ENCODE results near the gene PRDM12. TPM values are rescaled to one million over a fixed set of nuclear protein-coding genes. Genes with fewer than 3 reads are reported as not detected.

Gene PRDM12
- polyA plus RNA-seq, 3 donors from 2014 or later, result 1.0 TPM; not detected in 2

DNA sequence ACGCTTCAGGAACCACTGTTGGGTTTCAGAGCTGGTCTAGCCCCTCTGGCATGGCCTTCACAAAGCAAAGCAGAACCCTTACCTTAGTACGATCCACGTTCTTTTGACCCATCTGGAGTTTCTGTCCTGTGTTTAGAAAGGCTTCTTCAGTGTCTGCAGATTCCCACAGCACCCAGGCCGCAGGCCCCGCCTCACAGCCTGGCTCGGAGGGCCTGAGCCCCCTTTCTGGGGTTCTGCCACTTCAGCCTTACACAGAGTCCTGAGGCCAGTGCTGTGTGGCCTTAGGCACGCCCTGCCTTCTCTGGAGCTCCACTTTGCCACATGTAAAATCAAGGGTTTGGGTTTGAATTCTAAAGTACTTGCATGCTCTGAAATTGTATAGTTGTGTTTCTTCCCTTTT, 31.6 kb upstream of the PRDM12 start:
- H3K9me3 Mint-ChIP-seq, result no peaks in the 10 kb centered on the region
- no peaks in the 10 kb centered on the region for H3K27me3 Mint-ChIP-seq (ENCODE audit: low read depth in 3 of 3)
- H3K4me3 Mint-ChIP-seq, result no peak overlapping the region
- no peak for DNase-seq
- peak overlapping the region in 1 of 6 donors; percentile 17 for H3K27ac Mint-ChIP-seq
- no peaks in the 10 kb centered on the region for H3K4me1 Mint-ChIP-seq
- peaks cover 3 to 43% (median 20%) of the 10 kb centered on the region in 3 donors for H3K36me3 Mint-ChIP-seq

DNA sequence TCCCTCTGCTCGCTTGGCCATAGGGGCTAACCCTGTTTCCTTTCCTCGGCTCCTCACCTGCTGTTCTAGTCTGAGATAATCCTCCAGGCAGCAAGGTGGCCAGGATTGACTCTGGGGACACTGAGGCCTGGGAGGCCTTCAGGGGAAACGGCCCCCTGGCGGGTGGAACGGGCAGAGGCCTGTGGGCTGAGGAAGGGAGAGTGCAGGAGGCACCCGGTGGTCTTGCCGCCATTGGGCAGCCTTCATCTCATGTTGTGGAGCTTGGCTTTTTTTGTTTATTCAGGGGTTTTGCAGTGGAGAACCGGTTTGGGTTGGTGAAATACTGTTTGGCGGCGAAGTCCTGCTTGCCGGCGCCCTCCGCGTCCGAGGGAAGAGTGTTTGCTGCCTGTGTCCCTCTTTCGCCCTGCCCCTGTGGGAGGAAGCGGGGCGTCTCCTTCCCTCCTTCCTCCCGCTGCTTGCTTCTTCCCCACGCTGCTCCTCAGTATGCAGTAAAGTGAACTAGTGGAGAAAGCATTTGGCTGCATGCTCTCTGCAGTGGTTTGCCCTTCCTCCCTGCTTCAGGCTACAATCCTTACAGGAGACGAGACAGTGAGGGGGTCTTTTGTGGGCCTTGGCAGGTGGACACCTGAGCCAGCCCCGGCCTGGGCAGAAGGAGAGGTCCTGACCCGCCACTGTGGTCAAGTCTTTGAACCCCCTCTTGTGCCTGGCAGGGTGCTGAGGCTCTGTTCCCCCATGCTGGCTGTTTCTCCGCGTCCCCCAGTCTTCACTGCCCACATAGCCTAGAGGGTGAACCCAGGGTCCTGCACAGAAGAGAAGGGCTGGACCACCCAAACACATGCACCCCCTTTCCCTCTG, 30.8 kb upstream of the PRDM12 start:
- Mint-ChIP-seq H3K4me3 (no peak overlapping the region), H3K27me3 (ENCODE audit: low read depth in 3 of 3) (no peaks in the 10 kb centered on the region), H3K36me3 (peaks cover 3 to 45% (median 25%) of the 10 kb centered on the region in 3 donors), H3K9me3 (no peaks in the 10 kb centered on the region), H3K27ac (peak overlapping the region in 3 of 6 donors; percentile 17 to 34 (median 28)), H3K4me1 (no peaks in the 10 kb centered on the region)
- DNase-seq, result no peak

DNA sequence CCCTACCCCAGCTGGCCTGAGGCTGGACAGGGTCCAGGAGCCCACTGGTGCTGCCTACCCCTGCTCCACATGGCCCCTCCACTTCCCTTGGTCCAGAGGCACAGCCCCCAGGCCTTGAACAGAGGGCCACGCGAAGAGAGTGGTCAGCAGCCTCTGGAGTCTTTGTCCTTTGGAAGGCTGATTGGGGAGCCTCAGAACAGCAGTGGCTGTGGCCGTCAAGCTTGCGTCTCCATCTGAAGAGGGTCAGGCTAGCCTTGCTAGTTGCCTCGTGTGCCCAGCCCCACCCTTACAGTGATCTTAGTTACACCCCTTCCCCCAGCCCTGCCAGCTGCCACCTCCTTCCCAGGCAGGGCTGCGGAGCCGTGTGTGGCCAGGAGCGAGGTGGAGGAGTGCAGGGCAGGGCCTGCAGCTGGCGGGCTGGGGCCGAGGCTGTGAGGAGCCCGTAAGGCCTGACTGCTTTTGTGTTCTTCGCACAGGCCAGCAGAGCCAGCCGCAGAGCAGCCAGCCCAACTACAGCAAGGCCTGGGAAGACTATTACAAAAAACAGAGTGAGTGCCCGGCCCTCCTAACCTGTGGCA, 30.1 kb upstream of the PRDM12 start:
- H3K36me3 Mint-ChIP-seq, result peaks cover 3 to 50% (median 28%) of the 10 kb centered on the region in 3 donors

DNA sequence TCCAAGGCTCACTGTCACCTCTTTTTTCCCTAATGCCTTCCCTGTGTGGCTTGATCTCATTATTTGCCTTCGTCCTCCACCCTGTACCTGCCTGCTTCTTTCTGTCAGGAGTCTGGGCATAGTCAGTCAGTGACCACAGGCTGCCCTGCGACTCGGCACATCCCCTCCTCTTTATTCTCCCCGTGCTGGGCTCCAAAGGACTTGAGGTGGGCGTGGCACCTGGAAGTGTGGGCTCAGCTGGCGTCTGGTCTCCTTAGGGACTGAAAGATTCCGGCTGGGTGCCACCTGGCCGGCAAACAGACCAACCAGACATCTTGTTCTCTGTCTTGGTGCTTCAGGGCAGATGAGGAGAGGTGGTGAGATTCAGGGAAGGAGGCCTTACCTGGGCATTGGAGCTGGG, 29.6 kb upstream of the PRDM12 start:
- no peak for DNase-seq
- Mint-ChIP-seq H3K27me3 (ENCODE audit: low read depth in 3 of 3) (no peaks in the 10 kb centered on the region), H3K36me3 (peaks cover 3 to 45% (median 24%) of the 10 kb centered on the region in 3 donors), H3K4me1 (no peaks in the 10 kb centered on the region), H3K4me3 (no peak overlapping the region), H3K27ac (peak overlapping the region in 1 of 6 donors; percentile 18), H3K9me3 (no peaks in the 10 kb centered on the region)

More for the DNA sequence above, 30.1 kb upstream of the PRDM12 start:
- H3K27ac Mint-ChIP-seq, result no peak overlapping the region
- H3K27me3 Mint-ChIP-seq (ENCODE audit: low read depth in 3 of 3), result no peaks in the 10 kb centered on the region
- no peak overlapping the region for H3K4me3 Mint-ChIP-seq
- DNase-seq, result no peak
- no peaks in the 10 kb centered on the region for H3K9me3 Mint-ChIP-seq
- H3K4me1 Mint-ChIP-seq, result no peaks in the 10 kb centered on the region

DNA sequence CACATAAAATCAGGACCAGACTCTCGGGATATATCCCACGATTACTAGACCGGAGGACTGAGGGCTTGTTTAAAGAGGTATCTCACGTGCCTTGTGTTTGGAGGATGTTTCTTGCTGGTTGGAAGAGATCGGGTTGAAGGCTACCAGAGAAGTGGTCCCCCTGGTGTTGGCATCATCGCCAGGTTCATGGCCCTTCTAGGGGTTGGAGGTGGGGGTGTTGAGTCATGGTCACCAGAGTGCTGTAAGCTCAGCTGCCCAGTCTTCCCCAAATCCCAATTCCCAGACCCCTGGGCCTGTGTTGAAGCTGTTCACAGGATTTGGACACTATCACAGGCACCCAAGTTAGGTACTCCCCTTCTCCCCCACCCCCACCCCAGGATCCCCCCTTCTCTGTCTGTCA, 29.1 kb upstream of the PRDM12 start:
- no peak overlapping the region for H3K4me3 Mint-ChIP-seq
- peaks cover 3 to 44% (median 24%) of the 10 kb centered on the region in 3 donors for H3K36me3 Mint-ChIP-seq
- no peak overlapping the region for H3K27ac Mint-ChIP-seq

DNA sequence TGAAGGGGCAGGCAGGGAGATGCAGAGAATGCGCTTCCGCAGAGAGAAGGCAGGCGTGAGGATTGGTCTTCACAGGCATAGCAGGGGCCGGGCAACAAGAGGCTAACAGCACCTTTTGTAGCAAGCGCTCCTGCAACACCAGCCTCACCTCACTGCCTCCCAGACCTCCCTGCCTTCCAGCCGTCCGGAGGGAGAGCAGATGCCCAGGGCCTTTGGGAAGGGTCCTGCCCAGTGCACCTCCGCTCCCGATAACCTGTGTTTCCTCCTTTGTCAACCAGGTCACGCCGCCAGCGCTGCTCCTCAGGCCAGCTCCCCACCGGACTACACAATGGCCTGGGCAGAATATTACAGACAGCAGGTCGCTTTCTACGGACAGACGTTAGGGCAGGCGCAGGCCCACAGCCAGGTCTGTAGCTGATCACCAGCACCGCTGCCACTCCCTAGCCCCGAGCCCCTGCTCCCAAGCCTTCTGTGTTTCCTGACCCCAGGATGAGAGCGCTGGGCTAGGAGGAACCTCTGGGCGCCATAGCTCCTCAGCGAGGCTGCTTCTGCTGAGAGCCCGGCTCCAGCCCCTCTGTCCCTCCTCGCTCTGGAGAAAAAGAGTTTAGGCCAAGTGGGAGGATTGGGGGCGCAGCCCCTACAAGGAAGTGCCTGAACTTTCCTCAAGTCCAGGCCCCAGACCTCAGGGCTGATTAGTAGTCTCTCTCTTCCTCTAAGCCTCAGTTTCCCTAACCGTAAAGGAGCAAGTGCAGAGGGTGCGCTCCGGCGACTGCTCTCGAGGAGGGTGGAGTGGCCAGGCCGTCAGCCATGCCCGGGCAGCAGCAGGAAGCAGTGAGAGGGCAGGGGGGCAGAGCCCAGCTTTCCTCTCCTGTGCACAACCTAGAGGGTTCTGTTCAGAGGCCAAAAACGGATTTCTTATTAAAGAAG, 28.4 kb upstream of the PRDM12 start:
- H3K4me3 Mint-ChIP-seq, result no peak overlapping the region
- DNase-seq, result no peak
- no peaks in the 10 kb centered on the region for H3K9me3 Mint-ChIP-seq
- H3K27me3 Mint-ChIP-seq (ENCODE audit: low read depth in 3 of 3), result no peaks in the 10 kb centered on the region
- no peaks in the 10 kb centered on the region for H3K4me1 Mint-ChIP-seq
- H3K27ac Mint-ChIP-seq, result no peak overlapping the region
- H3K36me3 Mint-ChIP-seq, result peaks cover 3 to 44% (median 24%) of the 10 kb centered on the region in 3 donors

More for the DNA sequence above, 29.1 kb upstream of the PRDM12 start:
- Mint-ChIP-seq H3K4me1 (no peaks in the 10 kb centered on the region), H3K27me3 (ENCODE audit: low read depth in 3 of 3) (no peaks in the 10 kb centered on the region), H3K9me3 (no peaks in the 10 kb centered on the region)
- no peak for DNase-seq

DNA sequence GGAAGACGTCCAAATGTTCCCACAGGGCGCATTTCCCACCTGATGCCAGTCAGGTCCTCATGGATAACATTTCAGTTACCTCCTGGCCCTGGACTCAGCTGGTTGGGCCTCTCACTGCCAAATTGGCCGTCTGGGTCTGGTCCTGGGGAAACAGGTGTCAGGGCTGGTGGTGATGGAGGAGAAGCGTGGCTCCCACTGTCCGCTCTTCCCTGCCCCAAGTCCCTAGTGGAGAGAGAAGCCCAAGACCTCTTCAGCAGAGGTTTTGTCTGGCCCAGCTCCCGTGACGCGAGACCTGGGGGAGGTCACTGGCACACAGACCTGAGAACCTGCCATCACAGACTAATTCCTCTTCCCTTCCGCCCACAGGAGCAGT, 27.8 kb upstream of the PRDM12 start:
- no peaks in the 10 kb centered on the region for H3K4me1 Mint-ChIP-seq
- H3K9me3 Mint-ChIP-seq, result no peaks in the 10 kb centered on the region
- H3K27ac Mint-ChIP-seq, result peak overlapping the region in 1 of 6 donors; percentile 30
- no peak overlapping the region for H3K4me3 Mint-ChIP-seq
- H3K27me3 Mint-ChIP-seq (ENCODE audit: low read depth in 3 of 3), result peaks cover 0 to 1% (median 0%) of the 10 kb centered on the region in 3 donors
- no peak for DNase-seq
- H3K36me3 Mint-ChIP-seq, result peaks cover 3 to 42% (median 24%) of the 10 kb centered on the region in 3 donors

DNA sequence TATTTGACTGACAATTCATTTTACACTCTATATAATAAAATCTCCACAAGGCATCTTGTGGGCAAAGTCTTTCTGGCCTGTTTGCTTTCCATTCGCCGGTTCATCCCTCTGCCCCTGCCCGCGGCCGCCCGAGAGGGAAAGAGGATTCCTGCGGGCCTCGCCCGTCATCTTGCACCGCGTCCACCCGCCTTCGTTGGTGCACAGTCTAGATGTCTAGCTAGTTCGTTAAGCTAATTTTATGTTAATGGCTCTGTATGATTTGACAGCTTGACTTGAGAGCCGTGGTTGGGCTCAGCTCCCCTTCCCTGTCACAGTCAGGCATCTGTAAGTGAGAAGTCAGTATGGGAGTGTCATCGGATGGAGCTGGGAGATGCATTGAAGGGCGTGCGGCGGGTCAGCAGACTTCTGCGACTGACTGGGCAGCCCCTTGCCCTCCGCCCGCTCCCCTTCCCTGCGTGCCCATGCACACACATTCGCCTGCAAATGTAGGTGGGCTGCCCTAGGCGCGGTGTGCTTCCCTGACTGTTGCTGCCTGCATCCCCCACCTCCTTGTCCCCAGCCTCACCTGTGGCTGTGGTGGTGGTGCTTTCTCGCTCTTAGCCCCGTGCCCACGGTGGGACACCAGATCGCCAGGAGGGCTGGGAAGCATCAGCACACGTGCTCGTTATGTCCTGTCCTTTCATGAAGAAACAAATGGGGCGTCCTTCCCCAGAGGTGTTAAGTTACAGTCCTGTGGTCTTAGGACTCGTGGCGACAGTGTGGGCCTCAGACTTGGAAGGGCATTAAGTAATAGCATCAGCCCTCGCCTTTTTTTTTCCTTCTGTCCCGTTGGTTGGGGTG, 25.9 kb upstream of the PRDM12 start:
- Mint-ChIP-seq H3K27ac (no peak overlapping the region), H3K9me3 (no peaks in the 10 kb centered on the region), H3K27me3 (ENCODE audit: low read depth in 3 of 3) (peaks cover 0 to 1% (median 0%) of the 10 kb centered on the region in 3 donors), H3K4me3 (no peak overlapping the region), H3K36me3 (peaks cover 3 to 28% (median 20%) of the 10 kb centered on the region in 3 donors), H3K4me1 (no peaks in the 10 kb centered on the region)
- DNase-seq, result no peak

DNA sequence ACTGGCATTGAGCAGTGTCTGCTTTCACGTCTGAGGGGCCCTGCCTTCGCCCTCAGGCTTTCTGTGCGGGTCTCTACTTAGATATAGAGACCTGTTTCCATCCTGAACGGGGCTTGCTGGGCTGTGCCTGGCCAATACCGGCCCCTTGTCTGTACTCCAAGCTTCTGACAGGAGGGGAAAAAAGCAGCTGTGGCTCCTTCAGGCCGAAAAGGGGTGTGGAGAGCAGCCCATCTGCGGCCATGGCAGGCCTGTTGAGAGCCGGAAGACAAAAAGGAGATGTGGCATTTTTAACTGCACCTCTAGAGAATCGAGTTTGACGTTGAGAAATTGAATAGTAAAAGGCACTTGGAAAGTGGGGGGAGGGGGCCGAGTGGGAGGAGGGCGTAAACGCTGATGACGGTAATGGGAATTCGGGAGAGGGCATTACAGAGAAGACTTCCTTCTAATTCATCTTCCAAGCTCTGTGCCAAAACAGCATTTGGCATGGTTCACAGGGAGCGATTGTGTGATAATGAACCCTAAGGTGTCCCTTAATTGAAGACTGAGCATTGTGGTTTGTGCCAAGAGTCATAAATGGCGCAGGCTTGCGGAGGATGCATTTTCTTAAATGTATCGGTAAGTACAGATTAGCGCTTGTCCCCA, 25.1 kb upstream of the PRDM12 start:
- peaks cover 0 to 1% (median 0%) of the 10 kb centered on the region in 3 donors for H3K27me3 Mint-ChIP-seq (ENCODE audit: low read depth in 3 of 3)
- peaks cover 3 to 27% (median 20%) of the 10 kb centered on the region in 3 donors for H3K36me3 Mint-ChIP-seq
- no peak for DNase-seq
- H3K4me1 Mint-ChIP-seq, result no peaks in the 10 kb centered on the region
- no peak overlapping the region for H3K27ac Mint-ChIP-seq
- no peak overlapping the region for H3K4me3 Mint-ChIP-seq
- H3K9me3 Mint-ChIP-seq, result no peaks in the 10 kb centered on the region

DNA sequence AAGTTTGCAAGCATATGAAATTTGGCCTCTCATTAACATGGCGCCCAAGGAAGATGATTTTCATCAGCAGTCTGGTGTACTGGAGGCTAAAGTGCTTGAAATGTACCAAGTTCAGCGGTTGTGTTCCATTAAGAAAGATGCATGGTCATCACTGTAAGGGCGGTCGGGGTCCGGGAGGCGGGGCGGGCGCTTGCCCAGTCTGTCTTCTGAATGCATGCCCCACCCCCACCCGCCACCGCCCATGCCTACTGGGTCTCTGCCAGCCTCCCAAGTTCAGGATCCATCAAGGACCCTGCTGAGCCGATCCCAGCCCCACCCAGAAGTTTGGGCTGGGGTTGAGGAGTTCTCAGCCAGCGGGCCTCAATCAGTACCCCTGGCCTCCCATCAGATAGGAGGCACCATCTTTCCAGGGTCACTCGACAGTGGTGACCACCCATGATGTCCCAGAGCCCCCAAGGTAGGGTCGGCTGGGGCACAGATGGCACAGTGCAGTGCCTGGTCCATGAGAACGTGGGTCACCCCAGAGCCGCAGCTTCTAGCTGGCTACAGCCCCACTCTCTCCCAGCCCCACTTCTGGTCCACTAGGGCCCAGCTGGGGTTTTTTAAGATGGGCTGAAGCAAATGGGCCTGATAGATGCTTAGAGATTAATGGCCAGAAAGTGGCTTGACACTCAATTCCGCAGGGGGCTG, 24.4 kb upstream of the PRDM12 start:
- DNase-seq, result no peak
- peaks cover 0 to 1% (median 0%) of the 10 kb centered on the region in 3 donors for H3K27me3 Mint-ChIP-seq (ENCODE audit: low read depth in 3 of 3)
- H3K9me3 Mint-ChIP-seq, result no peaks in the 10 kb centered on the region
- no peaks in the 10 kb centered on the region for H3K4me1 Mint-ChIP-seq
- no peak overlapping the region for H3K27ac Mint-ChIP-seq
- H3K36me3 Mint-ChIP-seq, result peaks cover 3 to 22% (median 17%) of the 10 kb centered on the region in 3 donors
- H3K4me3 Mint-ChIP-seq, result no peak overlapping the region

DNA sequence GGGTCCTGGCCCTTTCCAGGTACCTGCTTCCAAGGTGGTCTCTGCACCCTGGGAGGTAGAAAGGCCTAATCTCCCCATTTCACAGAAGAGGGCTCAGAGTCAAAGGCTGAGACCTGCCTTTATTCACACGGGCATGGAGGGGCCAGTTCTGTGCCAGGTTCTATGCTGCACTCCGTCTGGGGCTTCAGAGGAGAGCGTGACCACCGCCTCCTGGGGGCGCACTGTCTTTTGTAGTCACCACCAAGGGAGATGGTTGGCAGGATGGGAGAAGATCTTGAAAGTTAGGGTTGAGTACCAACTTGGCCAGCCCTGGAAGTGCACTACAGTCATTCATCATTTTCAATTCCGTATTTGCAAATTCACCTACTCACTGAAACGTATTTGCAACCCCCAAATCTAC, 23.7 kb upstream of the PRDM12 start:
- Mint-ChIP-seq H3K9me3 (no peaks in the 10 kb centered on the region), H3K4me3 (no peak overlapping the region), H3K4me1 (no peaks in the 10 kb centered on the region), H3K27me3 (ENCODE audit: low read depth in 3 of 3) (peaks cover 0 to 1% (median 0%) of the 10 kb centered on the region in 3 donors), H3K36me3 (peaks cover 3 to 19% (median 17%) of the 10 kb centered on the region in 3 donors), H3K27ac (no peak overlapping the region)
- no peak for DNase-seq

DNA sequence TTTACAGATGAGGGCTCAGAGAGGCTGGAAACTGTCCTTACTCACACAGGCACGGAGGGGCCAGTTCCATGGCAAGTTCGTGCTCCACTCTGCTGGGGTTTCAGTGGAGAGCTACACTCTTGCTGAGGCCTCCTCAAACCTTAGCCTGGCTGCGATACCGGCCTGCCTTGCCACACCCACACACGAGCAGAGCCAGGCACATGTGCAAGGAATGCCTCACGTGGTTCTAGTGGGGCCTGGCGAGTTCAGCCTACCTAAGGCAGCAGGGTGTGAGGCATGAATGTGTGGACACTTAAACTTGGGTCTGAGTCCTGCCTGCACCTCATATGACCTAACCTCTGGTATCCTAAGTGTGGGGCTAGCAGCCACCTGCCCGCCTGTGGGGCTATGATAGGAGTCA, 21.5 kb upstream of the PRDM12 start:
- no peak overlapping the region for H3K27ac Mint-ChIP-seq
- H3K9me3 Mint-ChIP-seq, result no peaks in the 10 kb centered on the region
- no peak overlapping the region for H3K4me3 Mint-ChIP-seq
- H3K36me3 Mint-ChIP-seq, result peaks cover 0 to 11% (median 9%) of the 10 kb centered on the region in 3 donors
- H3K4me1 Mint-ChIP-seq, result no peaks in the 10 kb centered on the region
- H3K27me3 Mint-ChIP-seq (ENCODE audit: low read depth in 3 of 3), result peaks cover 0 to 3% (median 1%) of the 10 kb centered on the region in 3 donors
- no peak for DNase-seq

Measured in immature natural killer cell (primary cell).